Measurements from ENCODE around the gene LTBR. TPM values are rescaled to one million over a fixed set of nuclear protein-coding genes. Genes with fewer than 3 reads are reported as not detected.

Gene LTBR
- polyA plus RNA-seq (not detected in 2 replicates), polyA minus RNA-seq (not detected in 2 replicates)

- Histone ChIP-seq H3K9ac (ENCODE audit: low read length) (no peak within 1 kb of the TSS), H3K27ac (ENCODE audit: low read length) (no peak within 1 kb of the TSS), H3K79me2 (replicated peaks; ENCODE audit: insufficient read depth, low read length) (no peaks in the 10 kb centered on the region), H3F3A (ENCODE audit: insufficient read depth, low read length, poor library complexity, severe bottlenecking) (no peaks in the 10 kb centered on the region), H3K4me2 (ENCODE audit: low read length) (no peak within 1 kb of the TSS), H2AFZ (ENCODE audit: low read depth, low read length) (no peak within 1 kb of the TSS), H3K9me3 (ENCODE audit: low read length) (no peaks in the 10 kb centered on the region), H3K9me2 (ENCODE audit: insufficient read depth, low read length) (no peaks in the 10 kb centered on the region), H4K20me1 (ENCODE audit: insufficient read depth) (no peaks in the 10 kb centered on the region), H3K27me3 (ENCODE audit: insufficient read depth, low read depth, low read length) (no peaks in the 10 kb centered on the region), H3K4me3 (ENCODE audit: low read length) (no peak within 1 kb of the TSS), H3K36me3 (ENCODE audit: insufficient read depth, low read length) (no peaks in the 10 kb centered on the region)
- TF ChIP-seq, protein P1, sequence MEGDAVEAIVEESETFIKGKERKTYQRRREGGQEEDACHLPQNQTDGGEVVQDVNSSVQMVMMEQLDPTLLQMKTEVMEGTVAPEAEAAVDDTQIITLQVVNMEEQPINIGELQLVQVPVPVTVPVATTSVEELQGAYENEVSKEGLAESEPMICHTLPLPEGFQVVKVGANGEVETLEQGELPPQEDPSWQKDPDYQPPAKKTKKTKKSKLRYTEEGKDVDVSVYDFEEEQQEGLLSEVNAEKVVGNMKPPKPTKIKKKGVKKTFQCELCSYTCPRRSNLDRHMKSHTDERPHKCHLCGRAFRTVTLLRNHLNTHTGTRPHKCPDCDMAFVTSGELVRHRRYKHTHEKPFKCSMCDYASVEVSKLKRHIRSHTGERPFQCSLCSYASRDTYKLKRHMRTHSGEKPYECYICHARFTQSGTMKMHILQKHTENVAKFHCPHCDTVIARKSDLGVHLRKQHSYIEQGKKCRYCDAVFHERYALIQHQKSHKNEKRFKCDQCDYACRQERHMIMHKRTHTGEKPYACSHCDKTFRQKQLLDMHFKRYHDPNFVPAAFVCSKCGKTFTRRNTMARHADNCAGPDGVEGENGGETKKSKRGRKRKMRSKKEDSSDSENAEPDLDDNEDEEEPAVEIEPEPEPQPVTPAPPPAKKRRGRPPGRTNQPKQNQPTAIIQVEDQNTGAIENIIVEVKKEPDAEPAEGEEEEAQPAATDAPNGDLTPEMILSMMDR (IDR thresholded peaks at IDR 0.05; ENCODE audit: poor library complexity, severe bottlenecking), result no peak
- TF ChIP-seq POLR2AphosphoS5 (IDR thresholded peaks at IDR 0.05) (no peak), TAF1 (IDR thresholded peaks at IDR 0.05; ENCODE audit: low read depth) (no peak), MXI1 (conservative IDR thresholded peaks at IDR 0.05; ENCODE audit: poor library complexity, severe bottlenecking) (no peak), EZH2 (IDR thresholded peaks at IDR 0.05; ENCODE audit: borderline replicate concordance, insufficient read depth, low read length, poor library complexity, severe bottlenecking) (no peak), SMC3 (conservative IDR thresholded peaks at IDR 0.05; ENCODE audit: poor library complexity) (no peak), EP300 (conservative IDR thresholded peaks at IDR 0.05; ENCODE audit: poor library complexity, severe bottlenecking) (no peak), RAD21 (conservative IDR thresholded peaks at IDR 0.05) (no peak)
- TF ChIP-seq, protein P2, sequence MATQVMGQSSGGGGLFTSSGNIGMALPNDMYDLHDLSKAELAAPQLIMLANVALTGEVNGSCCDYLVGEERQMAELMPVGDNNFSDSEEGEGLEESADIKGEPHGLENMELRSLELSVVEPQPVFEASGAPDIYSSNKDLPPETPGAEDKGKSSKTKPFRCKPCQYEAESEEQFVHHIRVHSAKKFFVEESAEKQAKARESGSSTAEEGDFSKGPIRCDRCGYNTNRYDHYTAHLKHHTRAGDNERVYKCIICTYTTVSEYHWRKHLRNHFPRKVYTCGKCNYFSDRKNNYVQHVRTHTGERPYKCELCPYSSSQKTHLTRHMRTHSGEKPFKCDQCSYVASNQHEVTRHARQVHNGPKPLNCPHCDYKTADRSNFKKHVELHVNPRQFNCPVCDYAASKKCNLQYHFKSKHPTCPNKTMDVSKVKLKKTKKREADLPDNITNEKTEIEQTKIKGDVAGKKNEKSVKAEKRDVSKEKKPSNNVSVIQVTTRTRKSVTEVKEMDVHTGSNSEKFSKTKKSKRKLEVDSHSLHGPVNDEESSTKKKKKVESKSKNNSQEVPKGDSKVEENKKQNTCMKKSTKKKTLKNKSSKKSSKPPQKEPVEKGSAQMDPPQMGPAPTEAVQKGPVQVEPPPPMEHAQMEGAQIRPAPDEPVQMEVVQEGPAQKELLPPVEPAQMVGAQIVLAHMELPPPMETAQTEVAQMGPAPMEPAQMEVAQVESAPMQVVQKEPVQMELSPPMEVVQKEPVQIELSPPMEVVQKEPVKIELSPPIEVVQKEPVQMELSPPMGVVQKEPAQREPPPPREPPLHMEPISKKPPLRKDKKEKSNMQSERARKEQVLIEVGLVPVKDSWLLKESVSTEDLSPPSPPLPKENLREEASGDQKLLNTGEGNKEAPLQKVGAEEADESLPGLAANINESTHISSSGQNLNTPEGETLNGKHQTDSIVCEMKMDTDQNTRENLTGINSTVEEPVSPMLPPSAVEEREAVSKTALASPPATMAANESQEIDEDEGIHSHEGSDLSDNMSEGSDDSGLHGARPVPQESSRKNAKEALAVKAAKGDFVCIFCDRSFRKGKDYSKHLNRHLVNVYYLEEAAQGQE (IDR thresholded peaks at IDR 0.05; ENCODE audit: borderline replicate concordance), result no peak
Measured at GRCh38 chr12:6383572-6384498, at the start of gene LTBR. LTBR (plus strand) TSS chr12:6384162; CDS start chr12:6384359, 197 bp downstream.

GRCh38 chr12:6334359-6334758 is 49.6 kb upstream of the LTBR start:
- Histone ChIP-seq H3K79me2 (replicated peaks; ENCODE audit: insufficient read depth, low read length) (no peaks in the 10 kb centered on the region), H3F3A (ENCODE audit: insufficient read depth, low read length, poor library complexity, severe bottlenecking) (no peaks in the 10 kb centered on the region), H3K4me2 (ENCODE audit: low read length) (no peak overlapping the region), H4K20me1 (ENCODE audit: insufficient read depth) (no peaks in the 10 kb centered on the region), H3K9me2 (ENCODE audit: insufficient read depth, low read length) (no peaks in the 10 kb centered on the region), H3K27ac (ENCODE audit: low read length) (no peak overlapping the region), H3K4me3 (ENCODE audit: low read length) (no peak overlapping the region), H2AFZ (ENCODE audit: low read depth, low read length) (no peak overlapping the region), H3K9me3 (ENCODE audit: low read length) (no peaks in the 10 kb centered on the region), H3K27me3 (ENCODE audit: insufficient read depth, low read depth, low read length) (no peaks in the 10 kb centered on the region), H3K36me3 (ENCODE audit: insufficient read depth, low read length) (no peaks in the 10 kb centered on the region), H3K9ac (ENCODE audit: low read length) (no peak overlapping the region)
- no peak for TF ChIP-seq TAF1 (IDR thresholded peaks at IDR 0.05; ENCODE audit: low read depth)
- TF ChIP-seq, protein P2 (IDR thresholded peaks at IDR 0.05; ENCODE audit: borderline replicate concordance), result no peak
- TF ChIP-seq RAD21 (conservative IDR thresholded peaks at IDR 0.05), result no peak
- no peak for TF ChIP-seq EP300 (conservative IDR thresholded peaks at IDR 0.05; ENCODE audit: poor library complexity, severe bottlenecking)
- TF ChIP-seq, protein P1 (IDR thresholded peaks at IDR 0.05; ENCODE audit: poor library complexity, severe bottlenecking), result no peak
- TF ChIP-seq POLR2AphosphoS5 (IDR thresholded peaks at IDR 0.05), result no peak
- TF ChIP-seq SMC3 (conservative IDR thresholded peaks at IDR 0.05; ENCODE audit: poor library complexity), result no peak
- TF ChIP-seq MXI1 (conservative IDR thresholded peaks at IDR 0.05; ENCODE audit: poor library complexity, severe bottlenecking), result no peak
- no peak for TF ChIP-seq EZH2 (IDR thresholded peaks at IDR 0.05; ENCODE audit: borderline replicate concordance, insufficient read depth, low read length, poor library complexity, severe bottlenecking)
